GM18870 (cell line): Measurements from ENCODE around the gene TBX3.

ENCODE experiments used
- ATAC-seq: cut with Tn5 transposase; IDR thresholded peaks from one replicate; pipeline ENCODE4 v1.9.1; 2021; ENCODE audit warnings: moderate library complexity; ENCODE audit not compliant: unreplicated experiment

Gene TBX3

DNA sequence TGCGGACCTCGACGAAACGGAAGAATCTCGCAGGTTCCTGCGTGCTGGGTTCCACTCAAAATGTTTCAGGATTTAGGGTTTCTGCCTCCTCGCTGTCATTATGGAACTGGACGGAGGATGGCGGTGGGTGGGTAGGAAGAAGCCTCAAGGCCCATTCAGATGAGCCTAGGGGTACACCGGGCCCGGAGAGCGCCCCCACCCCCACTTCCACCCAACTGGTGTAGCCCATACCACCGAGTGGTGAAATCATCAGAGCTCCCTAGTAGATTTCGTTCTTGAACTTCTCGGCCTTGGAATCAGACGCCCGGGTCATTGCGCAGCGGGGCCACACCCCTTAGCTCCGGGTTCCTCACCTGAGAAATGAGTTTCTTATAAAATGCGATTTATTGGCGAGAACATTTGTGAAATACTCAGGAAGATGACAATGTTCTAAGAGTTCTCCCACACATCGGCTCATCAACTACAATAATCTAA is 13.3 kb upstream of the TBX3 start:
- ATAC-seq: no peak

DNA sequence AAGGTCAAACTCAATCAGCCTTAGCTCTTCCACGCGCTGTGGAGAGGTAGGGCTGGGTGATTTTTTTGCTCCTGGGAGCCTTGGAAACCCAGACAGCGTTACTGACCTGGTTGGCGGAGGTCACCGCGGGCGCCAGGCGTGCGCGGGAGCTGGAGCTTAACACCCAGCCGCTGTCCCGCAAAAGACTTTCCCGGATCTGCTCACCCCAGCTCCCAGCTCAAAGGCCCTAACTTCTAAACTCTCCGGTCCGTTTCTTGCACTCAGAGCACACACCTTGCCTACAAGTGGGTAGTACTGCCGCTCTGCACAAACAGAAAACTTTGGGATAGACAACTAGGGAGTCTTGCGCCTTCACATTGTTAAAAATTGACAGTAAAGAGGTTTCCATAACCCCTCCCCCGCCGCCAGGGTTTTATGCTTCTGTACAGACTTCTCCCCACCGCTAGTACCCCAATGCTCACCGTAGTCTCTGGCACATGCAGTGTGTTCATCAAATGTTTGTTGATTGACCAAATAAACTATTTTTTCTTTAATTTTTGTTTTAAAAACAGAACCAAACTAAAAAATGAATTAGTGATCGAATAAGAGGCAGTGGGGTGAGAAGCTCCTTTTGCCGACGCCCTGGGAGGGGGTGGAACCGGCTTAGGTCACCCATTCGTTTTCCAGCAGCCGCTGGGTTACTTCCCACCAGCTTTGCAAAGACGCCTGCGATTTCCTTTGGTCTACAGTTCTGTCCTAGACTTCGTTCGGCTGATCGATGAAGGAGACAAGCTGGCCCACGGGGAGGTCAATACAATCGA is 12.7 kb upstream of the TBX3 start:
- no peak for ATAC-seq

DNA sequence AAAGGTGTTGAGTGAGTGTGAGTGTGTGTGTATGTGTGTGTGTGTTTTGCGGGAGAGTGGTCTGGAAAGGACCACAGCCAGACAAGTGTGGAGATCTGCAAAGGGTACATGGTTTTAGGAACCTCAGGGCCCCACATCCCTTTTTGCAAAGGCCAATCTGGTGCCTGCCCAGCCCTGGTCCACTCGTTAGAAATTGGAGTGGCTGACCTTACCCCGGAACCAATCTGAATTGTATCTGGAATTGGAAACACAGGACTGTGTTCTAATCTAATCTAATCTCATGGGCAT is 11.3 kb upstream of the TBX3 start:
- ATAC-seq: no peak

DNA sequence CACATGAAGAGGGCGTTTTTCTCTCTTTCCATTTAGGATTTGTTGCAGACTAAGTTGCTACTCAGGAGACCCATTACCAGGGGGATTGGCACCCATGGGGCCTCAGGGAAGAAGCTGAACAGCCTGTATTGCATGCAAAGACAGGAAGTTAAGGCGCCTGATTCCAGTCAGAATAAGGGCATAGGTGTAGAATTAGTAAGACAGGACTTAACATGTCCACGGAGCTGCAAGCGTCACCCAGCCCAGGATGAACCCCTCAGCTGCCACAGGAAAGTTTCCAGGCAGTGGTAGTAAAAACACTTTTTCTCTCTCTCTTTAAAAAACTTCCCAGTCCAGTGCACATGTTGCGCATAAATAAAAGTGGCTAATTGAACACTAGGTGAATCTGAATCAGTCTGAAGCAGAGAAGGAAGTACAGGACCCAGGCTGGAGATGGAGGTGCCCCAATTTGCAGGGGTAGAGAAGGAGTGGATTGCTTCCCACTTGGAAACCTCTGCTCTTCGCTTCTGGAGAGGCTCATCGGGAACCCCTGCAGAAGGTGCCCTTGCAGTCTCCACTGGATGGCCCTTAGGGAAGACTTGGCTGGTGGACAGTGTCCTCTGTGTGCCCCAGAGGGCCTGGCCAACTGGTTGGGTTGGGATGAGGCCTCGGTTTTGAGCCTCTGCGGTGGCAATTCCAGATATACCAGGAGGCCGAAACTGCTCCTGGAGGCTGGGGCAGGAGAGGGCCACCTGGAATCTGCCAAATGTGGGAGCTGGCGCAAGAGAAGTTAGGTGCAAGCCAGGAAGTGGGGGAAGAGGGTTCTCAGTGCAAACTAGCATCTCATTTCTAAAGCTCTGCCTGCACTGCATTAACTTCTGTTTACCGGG is 10.7 kb upstream of the TBX3 start:
- no peak for ATAC-seq

DNA sequence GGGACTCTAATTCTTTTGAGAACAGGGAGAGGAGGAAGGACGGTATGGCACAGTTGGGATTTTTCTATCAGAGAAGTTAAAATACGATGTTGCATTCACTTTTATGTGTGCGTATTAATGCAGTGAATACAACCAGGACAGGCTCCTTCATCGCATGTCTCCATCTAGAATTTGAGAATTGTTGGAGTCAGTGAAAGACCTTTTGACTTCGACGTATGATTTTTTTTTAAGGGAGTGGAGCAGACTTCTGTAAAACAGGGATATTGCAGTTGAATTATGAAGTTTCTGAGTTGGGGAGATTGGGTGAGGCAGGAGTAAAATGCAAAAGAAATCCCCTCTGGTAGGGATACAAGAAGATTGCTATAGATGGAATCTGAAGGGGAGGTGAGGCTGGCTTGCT is 9.6 kb upstream of the TBX3 start:
- no peak for ATAC-seq

DNA sequence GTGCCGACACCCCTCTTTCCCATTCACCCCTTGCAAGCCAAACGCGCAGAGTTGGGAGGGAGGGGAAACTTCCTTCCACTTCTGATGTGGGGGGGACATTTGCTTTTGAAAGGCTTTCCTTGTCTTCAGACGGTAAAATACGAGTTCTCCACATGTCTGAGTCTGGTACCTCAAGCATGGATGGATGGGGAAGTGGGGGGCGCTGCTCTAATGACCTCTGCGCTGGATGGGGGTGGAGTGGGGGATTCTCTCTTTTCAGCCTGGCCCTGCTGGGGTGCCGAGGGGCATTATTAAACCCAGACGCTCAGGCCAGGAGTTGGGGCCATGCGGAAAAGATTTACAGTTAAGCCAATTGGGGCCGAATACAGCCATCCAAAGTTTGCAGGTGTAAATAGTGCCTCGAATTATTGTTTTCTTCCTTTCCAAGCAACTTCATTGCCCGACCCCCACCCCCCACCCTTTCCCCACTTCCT is 9.1 kb upstream of the TBX3 start:
- ATAC-seq: no peak

DNA sequence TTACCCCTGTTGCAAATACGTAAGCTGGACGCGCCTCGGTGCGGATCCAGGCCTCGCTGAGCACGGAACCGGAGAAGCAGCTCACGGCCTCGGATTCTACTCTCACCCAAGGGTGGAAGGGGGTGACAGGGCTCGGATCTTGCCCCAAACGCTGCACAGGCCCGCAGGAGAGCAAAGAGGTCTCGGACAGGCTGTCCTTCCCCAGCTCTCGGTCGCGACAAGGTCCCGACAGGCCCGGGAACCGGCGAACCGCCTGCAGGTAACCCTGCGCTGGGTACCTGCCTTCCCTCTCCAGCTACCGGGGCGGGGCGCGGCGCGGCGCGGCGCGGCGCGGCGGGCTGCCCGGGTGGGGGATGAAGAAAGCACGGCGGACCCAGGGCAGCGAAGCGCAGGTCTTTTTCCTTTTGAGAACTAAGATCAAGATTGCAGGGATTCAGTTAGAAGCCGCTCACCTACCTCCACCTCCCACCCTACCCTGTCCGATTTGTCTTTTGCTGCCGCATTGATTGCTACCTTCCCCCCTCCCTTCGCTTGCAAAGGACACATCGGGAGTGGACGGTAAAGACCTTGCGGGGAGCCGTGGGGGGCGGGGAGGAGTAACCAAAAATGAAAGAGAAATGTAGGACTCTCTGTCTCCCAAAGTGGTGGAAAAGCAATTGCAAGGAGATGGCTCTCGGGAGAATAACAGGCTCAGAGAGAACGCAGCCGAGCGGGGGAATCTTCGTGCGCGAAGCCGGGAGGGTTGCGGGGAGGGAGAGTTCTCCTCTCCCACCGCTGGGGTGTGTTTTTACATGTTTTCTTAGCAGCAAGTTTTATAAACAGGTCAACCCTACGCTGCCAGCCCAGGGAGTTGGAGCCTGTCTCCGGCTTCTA is 8.4 kb upstream of the TBX3 start:
- ATAC-seq: no peak

DNA sequence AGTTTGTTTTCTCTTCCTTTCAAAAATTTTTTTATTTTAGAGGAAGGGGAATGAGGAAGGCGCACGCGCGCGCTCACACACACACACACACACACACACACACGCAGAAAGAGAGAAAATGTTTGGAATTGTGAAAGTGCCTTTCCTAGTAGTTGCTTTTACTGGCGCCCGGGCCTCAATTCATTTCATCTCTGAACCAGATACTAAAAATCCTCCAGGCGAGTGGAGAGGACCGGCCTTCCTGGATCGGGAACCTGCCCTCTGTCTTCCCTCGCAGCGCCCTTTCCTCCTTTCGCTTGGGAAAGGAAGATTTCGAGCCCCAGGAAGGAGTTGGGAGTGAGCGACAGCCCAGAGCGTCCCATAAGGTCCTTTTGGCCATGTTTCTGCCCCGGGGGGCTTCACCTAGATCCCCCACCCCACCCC is 7.8 kb upstream of the TBX3 start:
- no peak for ATAC-seq

DNA sequence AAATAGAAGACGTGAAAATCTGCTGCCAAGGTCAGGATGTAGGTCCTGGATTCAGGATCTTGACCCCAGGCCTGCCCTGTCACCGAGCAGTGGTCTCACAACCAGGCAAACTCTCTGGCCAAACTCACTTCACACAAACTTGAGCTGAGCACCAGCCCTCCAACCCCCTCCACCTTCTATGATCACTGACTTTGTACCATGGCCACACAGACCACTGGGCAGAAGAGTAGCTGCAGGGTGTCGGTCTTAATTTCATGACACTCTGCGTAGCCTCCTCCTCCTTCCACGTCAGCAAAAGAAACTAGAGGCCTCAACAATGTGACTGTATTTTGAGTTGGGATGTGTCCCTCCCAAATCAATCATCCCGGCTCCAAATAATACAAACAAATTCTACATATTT is 7.2 kb upstream of the TBX3 start:
- no peak for ATAC-seq

DNA sequence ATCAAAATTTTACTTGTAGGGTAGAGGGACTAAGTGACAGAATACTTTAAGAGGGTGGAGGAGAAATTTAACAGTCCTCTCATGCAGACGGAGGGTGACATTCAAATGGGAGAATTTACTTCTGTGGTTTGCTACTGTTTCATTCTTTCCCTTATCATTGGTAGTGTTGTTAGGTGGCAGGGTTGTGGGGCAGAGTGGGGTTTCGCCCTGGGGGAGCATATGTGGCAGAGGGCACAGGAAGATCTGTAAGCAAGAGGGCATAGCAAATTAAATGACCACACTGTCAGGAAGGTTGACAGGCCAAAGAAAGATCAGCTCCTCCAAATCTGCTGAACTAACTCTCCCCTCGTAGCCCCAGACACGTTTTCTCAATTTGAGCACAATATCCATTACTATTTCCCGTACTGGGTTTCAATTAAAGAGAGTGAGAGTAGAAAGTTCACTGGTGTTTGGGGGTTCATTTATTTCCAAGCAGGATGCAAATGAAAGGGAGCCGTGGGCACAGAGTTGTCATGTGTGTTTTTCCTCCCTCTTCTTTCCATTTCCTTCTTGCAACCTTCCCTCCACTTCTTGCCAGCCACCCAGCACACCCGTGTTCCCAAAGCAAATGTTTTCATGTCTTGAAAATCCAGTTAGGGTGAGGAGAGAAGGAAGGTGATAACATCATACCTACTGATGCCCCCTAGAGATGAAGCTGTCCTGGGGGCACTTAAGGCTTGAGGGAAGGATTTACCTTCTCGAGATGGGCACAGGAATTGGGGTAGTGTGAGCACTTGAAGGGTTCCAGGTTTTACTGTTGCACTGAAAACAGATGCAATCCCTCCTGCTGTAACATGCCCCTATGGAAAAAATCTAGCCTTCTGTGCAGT is 6.5 kb upstream of the TBX3 start:
- ATAC-seq: no peak

DNA sequence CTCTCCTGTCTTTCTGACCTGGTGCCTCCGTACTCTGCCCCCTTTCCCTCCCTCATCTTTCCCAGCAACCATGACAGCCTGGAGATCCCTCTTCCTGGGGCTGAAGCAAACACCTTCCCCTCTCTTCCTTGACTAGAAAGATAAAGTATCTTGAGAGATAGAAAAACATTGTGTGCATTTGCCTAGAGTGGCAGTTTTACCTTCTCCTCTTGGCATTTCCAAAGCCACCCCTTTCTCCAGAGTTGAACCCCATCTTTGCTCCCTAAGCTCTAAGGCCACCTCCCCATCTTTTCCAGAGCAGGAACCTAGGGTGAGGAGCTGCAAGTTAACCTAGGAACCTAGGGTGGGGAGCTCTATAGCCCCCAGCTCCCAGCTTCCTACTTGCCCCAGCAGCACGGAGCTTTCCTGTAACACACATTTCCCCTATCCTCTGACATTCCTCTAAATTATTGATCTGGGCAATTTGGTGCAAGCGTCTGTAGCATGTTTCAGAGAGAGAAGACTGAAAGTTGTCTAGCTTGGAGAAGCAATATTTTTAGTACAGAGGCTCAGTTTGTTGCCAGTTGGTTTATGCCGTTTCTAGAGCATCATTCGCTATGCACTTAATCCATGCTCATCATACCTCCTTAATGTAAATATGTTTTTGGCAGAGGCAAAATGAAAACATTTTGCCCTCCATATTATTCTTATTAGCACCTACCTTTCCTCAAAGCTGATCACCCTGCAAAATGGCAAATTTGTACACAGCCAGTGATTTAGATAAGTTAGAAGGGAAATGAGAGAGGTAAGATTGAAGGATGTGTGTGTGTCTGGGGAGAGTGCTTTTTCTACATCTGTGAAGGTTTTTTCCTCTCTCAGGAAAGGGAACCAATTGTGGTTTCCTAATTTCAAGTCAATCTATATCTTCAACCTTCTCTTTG is 5.4 kb upstream of the TBX3 start:
- no peak for ATAC-seq

DNA sequence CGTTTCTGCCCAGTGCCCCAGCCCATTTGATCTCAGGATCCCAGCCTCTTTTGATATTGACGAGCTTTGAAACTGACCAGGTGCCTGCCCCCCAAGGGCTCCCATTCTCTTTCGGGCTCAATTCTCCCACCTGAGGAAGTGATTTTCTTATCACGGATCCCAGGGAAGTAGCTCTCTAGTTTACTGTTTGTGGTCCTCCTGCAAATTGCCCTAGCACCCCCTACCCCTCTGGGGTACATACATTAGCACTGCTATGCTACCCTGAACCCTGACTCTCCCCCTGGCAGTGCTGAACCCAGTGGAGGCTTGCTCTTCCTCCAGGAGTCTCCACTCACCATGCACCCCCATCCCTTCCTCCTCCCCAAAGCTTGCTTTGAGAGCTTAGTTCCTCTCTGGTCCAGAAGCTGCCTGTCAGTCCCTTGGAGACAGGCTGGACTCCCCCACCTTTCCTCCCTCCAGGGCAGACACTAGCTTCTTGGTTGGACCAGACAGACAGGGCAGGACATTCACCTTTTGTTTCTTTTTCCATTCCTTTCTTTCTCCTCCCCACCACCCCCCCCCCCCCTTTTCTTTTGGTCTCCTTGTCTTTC is 4.4 kb upstream of the TBX3 start:
- no peak for ATAC-seq

DNA sequence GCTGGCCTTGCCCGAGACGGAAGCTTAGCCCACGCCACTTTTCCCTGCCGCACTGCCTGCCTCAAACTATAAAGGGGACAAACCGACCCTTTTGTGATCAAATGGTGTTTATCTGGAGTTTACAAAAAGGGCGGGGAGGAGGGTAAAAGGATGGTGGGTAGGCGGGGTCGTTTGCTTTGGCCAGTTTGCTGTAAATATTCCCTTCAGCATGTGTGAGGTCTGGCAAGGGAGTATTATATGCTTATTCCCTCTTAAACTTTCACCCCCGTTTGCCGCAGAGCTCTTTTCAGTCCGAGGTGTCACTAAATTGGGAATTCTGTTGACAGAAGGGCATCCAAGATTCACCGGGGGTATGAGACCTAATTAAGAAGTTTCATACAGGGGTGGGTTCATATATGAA is 3.8 kb upstream of the TBX3 start:
- no peak for ATAC-seq

DNA sequence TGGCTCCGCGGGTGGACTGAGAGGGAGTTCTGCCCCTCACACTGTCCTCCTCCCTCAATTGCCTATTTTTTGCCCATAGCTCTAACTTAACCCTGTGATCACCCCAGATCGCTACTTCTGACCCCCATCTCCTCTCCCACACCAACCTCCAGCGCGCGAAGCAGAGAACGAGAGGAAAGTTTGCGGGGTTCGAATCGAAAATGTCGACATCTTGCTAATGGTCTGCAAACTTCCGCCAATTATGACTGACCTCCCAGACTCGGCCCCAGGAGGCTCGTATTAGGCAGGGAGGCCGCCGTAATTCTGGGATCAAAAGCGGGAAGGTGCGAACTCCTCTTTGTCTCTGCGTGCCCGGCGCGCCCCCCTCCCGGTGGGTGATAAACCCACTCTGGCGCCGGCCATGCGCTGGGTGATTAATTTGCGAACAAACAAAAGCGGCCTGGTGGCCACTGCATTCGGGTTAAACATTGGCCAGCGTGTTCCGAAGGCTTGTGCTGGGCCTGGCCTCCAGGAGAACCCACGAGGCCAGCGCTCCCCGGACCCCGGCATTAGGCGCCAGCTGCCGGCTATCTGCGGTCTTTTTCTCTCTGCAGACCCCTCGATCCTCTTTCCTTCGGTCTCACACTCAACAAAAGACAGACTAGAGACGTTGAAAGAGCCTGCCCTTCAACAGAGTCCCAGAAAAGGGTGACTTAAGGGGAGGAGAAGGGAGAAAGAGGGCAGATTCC is 3.0 kb upstream of the TBX3 start:
- no peak for ATAC-seq

DNA sequence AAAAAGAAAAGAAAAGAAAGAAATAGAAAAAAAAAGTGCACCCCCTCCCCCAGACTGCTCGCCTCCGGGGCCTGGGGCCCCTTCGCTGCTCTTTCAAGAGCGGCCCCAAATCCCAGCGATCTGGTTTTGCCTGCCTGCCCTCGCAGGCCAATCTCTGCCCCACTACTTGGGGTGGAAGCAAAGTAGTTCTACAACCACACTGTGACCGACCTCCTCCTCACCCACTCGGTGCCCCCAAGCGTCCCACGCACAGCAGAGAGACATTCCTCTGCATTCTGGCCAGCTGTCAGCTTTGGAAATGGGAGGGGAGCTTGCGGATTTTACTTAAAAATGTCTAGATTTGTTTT is 2.4 kb upstream of the TBX3 start:
- ATAC-seq: no peak

DNA sequence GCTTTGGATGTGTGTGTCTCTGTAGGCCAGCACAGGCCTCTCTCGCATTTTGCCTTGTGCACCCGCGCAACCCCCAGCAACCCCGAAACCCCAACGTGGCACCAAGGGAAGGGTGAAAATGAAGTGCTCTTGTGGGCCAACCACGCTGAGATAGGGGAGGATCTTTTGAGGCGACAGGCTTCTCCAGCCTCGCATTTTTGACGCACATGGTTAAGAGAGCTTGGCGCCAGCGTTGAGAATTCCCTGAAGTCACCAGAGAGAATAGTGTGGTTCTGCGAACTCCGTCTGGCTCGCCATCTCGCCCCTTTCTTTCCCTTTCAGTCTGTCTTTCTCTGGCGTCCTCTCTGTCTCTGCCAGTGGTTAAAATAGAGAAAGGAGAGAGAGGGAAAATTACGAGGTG is 1.9 kb upstream of the TBX3 start:
- ATAC-seq: no peak

DNA sequence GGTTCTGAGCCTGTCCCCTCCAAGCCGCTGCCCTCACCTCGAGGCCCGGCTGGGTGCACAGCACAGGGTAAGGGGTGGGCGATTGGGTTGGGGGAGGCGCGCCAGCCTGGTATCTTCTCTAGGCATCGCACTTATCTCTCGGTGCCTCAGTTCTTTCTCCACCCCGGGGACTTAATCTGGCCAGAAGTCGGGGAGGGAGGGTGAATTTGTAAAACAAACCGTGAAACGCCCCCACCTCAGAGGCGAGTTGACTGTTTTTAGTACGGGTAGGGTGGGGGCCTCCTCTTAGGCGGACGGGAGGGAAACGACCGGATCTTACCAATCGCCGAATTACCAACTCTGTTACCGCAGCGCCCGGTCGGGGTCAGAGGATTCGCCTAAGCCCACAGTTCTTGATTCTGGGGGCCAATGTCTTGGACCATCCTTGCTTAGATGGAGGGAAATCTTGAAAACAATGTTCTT is 1.4 kb upstream of the TBX3 start:
- ATAC-seq: no peak

DNA sequence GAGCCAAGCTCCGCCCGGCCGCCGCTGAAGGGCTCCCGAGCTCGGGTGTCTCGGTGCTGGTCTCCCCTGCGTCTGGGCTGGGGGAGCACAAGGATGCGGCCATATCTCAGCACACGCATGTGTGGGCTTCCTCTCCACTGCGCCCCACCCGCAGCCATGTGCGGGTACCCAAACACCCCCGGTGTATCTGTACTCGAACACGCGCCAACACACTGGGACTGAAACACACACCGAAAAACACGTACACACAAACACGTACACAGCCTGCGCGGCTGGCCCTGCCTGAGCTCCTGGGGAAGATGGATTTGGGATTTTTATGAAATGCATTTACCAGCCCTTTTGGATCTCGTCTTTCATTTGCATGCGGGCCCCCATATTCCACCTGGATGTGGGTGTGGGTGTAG is 897 bp upstream of the TBX3 start:
- ATAC-seq: no peak
